HepG2 (cell line): ENCODE measurements around the gene DCAF6. TPM values are rescaled to one million over a fixed set of nuclear protein-coding genes. Genes with fewer than 3 reads are reported as not detected.

ENCODE experiments used
- EHMT2 ChIP-seq: fragments of 200-600 bp; sonication (generic); IDR thresholded peaks from 2 replicates; pipeline ENCODE4 v1.7.0; 2017; ENCODE audit warnings: antibody characterized with exemption, low read depth, low read length, borderline replicate concordance
- KDM1A ChIP-seq: IDR thresholded peaks from 2 replicates; pipeline ENCODE4 v1.6.1; 2016; ENCODE audit warnings: missing compliant biosample characterization
- SSRP1 ChIP-seq: IDR thresholded peaks from 2 replicates; pipeline ENCODE4 v1.6.1; 2016; ENCODE audit warnings: control low read depth
- ZBTB2 ChIP-seq: sonication (generic); formaldehyde crosslinking; IDR thresholded peaks from 2 replicates; pipeline ENCODE4 v1.8.0; 2022; ENCODE audit warnings: low read depth, missing genetic modification reagents
- ZNF142 ChIP-seq: sonication (generic); formaldehyde crosslinking; IDR thresholded peaks from 2 replicates; pipeline ENCODE4 v1.4.0; 2020; ENCODE audit warnings: missing genetic modification reagents
- ZNF160 ChIP-seq: sonication (generic); formaldehyde crosslinking; IDR thresholded peaks from 2 replicates; pipeline ENCODE4 v1.8.0; 2022; ENCODE audit warnings: mild to moderate bottlenecking, inconsistent platforms, missing genetic modification reagents
- ZNF230 ChIP-seq: sonication (generic); formaldehyde crosslinking; IDR thresholded peaks from 2 replicates; pipeline ENCODE4 v1.4.0; 2020; ENCODE audit warnings: mild to moderate bottlenecking, missing genetic modification reagents
- ZNF749 ChIP-seq: sonication (generic); formaldehyde crosslinking; IDR thresholded peaks from 2 replicates; pipeline ENCODE4 v1.8.0; 2022; ENCODE audit warnings: mild to moderate bottlenecking, missing genetic modification reagents, moderate library complexity, borderline replicate concordance
- ZNF766 ChIP-seq: sonication (generic); formaldehyde crosslinking; IDR thresholded peaks from 2 replicates; pipeline ENCODE4 v1.5.0; 2020; ENCODE audit warnings: missing genetic modification reagents, borderline replicate concordance
- polyA plus RNA-seq, 8 experiments: library from polyadenylated mRNA; depleted of rRNA in 3 of 8; stranded (reverse) in 7 of 8; unstranded in 1 of 8; fragments of >200 nt; fragmentation: Illumina TruSeq in 4 of 8; extraction: Trizol in 4 of 8; gene quantifications; 2 replicates each; pipeline versions ENCODE4 v1.2.1 to v1.2.3, GENCODE V29; 2011 to 2016; ENCODE audit warnings: low read depth in 4 of 8, missing spikeins in 1 of 8, mixed read lengths in 1 of 8; ENCODE audit not compliant: insufficient read depth in 1 of 8
- total RNA-seq, 5 experiments: library from RNA; depleted of rRNA; stranded (reverse); fragments of >200 nt; fragmentation: Illumina TruSeq; extraction: Trizol; gene quantifications; 2 replicates each; pipeline ENCODE4 v1.2.3, GENCODE V29; 2016; ENCODE audit warnings: low read depth in 1 of 5

Gene DCAF6
- total and polyA plus RNA-seq, 2 of the 13 experiments (the other 11 are each of a cell fraction or from before 2014, with no cell fraction given): 24.7 to 33.7 TPM

DNA sequence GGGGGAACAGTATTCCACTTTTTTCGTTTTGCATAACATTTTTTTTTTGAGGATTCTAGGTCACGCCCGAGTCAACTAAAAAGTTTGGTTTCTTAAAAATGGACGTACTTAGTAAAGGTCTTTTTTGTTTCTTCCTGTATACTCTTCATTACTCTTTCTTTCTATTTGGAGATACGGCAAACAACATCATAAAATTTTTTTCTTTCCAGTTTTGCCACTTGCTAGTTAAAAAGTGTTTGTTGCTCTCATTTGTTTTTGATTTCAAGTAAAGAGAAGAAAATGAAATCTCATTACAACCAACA is 1.2 kb downstream of the DCAF6 start (continued):
- TF ChIP-seq ZNF142 (CRISPR knock-in tag) (no peak), ZNF749 (no peak), EHMT2 (no peak), ZNF766 (CRISPR knock-in tag) (no peak), ZBTB2 (CRISPR knock-in tag) (no peak), ZNF160 (CRISPR knock-in tag) (no peak), SSRP1 (CRISPR knock-in tag) (no peak), ZNF230 (CRISPR knock-in tag) (no peak), KDM1A (CRISPR knock-in tag) (no peak)
